Natural killer cell treated with Interleukin-12 subunit alpha and Interleukin-12 subunit beta and Interleukin-15 and Interleukin-18, amount 100 ng/mL, for 72 hours (primary cell): Measurements from ENCODE around the gene TAP2. TPM values are rescaled to one million over a fixed set of nuclear protein-coding genes. Genes with fewer than 3 reads are reported as not detected.

Source experiments
- total RNA-seq, 2 donors: library from RNA; stranded (reverse); gene quantifications; one replicate each; pipeline ENCODE4 v1.2.3, GENCODE V29; 2022

TAP2 gene
- total RNA-seq, 2 donors from 2014 or later: 220 to 252 TPM

Other genes starting within 250 kb of the TAP2 start
- gene HLA-DRB1, start 248.9 kb downstream of the TAP2 start, total RNA-seq: 100 to 1,000 TPM in 1 of 2 donors, 10 to 100 TPM in 1; 69.9 to 117 TPM
- 10 to 100 TPM in 1 of 2 donors, 1 to 10 TPM in 1; 7.8 to 92.0 TPM for gene HLA-DQA1, start 201.3 kb downstream of the TAP2 start, total RNA-seq
- 10 to 100 TPM; 21.0 to 48.6 TPM for gene HLA-DQB1, start 172.1 kb downstream of the TAP2 start, total RNA-seq
- gene HLA-DQA2, start 97.3 kb downstream of the TAP2 start, total RNA-seq: 10 to 100 TPM in 1 of 2 donors, 1 to 10 TPM in 1; 1.2 to 10.9 TPM
- 1 to 10 TPM in 1 of 2 donors, under 1 TPM in 1; 0.88 to 7.4 TPM for gene HLA-DQB2, start 75.2 kb downstream of the TAP2 start, total RNA-seq
- 10 to 100 TPM in 1 of 2 donors, 1 to 10 TPM in 1; 3.3 to 13.9 TPM for gene HLA-DOB, start 21.7 kb downstream of the TAP2 start, total RNA-seq
- 100 to 1,000 TPM; 259 to 356 TPM for gene PSMB8, start 5.3 kb upstream of the TAP2 start, total RNA-seq
- 100 to 1,000 TPM; 512 to 588 TPM for gene TAP1, start 15.0 kb upstream of the TAP2 start, total RNA-seq
- gene PSMB9, start 15.5 kb upstream of the TAP2 start, total RNA-seq: 100 to 1,000 TPM; 212 to 401 TPM
- 10 to 100 TPM in 1 of 2 donors, 1 to 10 TPM in 1; 2.7 to 17.8 TPM for gene HLA-DMB, start 102.3 kb upstream of the TAP2 start, total RNA-seq
- 10 to 100 TPM; 16.9 to 73.0 TPM for gene HLA-DMA, start 114.4 kb upstream of the TAP2 start, total RNA-seq
- 100 to 1,000 TPM; 347 to 352 TPM for gene BRD2, start 129.9 kb upstream of the TAP2 start, total RNA-seq
- 10 to 100 TPM in 1 of 2 donors, under 1 TPM in 1; 0.86 to 22.1 TPM for gene HLA-DOA, start 170.9 kb upstream of the TAP2 start, total RNA-seq
- gene HLA-DPA1, start 234.9 kb upstream of the TAP2 start, total RNA-seq: 100 to 1,000 TPM in 1 of 2 donors, 10 to 100 TPM in 1; 33.8 to 145 TPM
- 10 to 100 TPM; 14.7 to 93.6 TPM for gene HLA-DPB1, start 237.3 kb upstream of the TAP2 start, total RNA-seq